Raji (cell line): ENCODE data around the gene ADGRG7.

ENCODE experiments used
- POLR2A ChIP-seq: IDR thresholded peaks from 2 replicates; pipeline ENCODE4 v1.6.1; 2011; ENCODE audit warnings: low read depth, low read length, control low read depth; ENCODE audit not compliant: insufficient read depth

ADGRG7 gene

GRCh38 chr3:100629421-100630127 is 20.2 kb downstream of the ADGRG7 start:
- no peak for TF ChIP-seq POLR2A

GRCh38 chr3:100630664-100631063 is 21.3 kb downstream of the ADGRG7 start:
- TF ChIP-seq POLR2A = no peak

GRCh38 chr3:100631236-100631635 is 21.8 kb downstream of the ADGRG7 start:
- no peak for TF ChIP-seq POLR2A

- no peak for TF ChIP-seq POLR2A
Measured at GRCh38 chr3:100634493-100635272, 25.3 kb downstream of the ADGRG7 start.

- no peak for TF ChIP-seq POLR2A
Measured at GRCh38 chr3:100635273-100635701, 25.9 kb downstream of the ADGRG7 start.

GRCh38 chr3:100637197-100637631 is 27.8 kb downstream of the ADGRG7 start:
- no peak for TF ChIP-seq POLR2A

GRCh38 chr3:100640633-100641032 is 31.2 kb downstream of the ADGRG7 start:
- TF ChIP-seq POLR2A = no peak

- TF ChIP-seq POLR2A = no peak
Measured at GRCh38 chr3:100641471-100642032, 32.2 kb downstream of the ADGRG7 start.

GRCh38 chr3:100645913-100646312 is 36.5 kb downstream of the ADGRG7 start:
- TF ChIP-seq POLR2A = no peak

GRCh38 chr3:100647171-100647570 is 37.8 kb downstream of the ADGRG7 start:
- TF ChIP-seq POLR2A = no peak

GRCh38 chr3:100647657-100648056 is 38.3 kb downstream of the ADGRG7 start:
- no peak for TF ChIP-seq POLR2A

- no peak for TF ChIP-seq POLR2A
Measured at GRCh38 chr3:100650651-100651619, 41.5 kb downstream of the ADGRG7 start.

- no peak for TF ChIP-seq POLR2A
Measured at GRCh38 chr3:100653604-100654294, 44.3 kb downstream of the ADGRG7 start.

GRCh38 chr3:100656945-100657344 is 47.5 kb downstream of the ADGRG7 start:
- no peak for TF ChIP-seq POLR2A

GRCh38 chr3:100662113-100662823 is 52.9 kb downstream of the ADGRG7 start:
- TF ChIP-seq POLR2A = no peak
